ENCODE data around the gene FAM234B. TPM values are rescaled to one million over a fixed set of nuclear protein-coding genes. Genes with fewer than 3 reads are reported as not detected.

The FAM234B gene
- total RNA-seq, 2 donors from 2014 or later: 20.8 to 32.0 TPM

DNA sequence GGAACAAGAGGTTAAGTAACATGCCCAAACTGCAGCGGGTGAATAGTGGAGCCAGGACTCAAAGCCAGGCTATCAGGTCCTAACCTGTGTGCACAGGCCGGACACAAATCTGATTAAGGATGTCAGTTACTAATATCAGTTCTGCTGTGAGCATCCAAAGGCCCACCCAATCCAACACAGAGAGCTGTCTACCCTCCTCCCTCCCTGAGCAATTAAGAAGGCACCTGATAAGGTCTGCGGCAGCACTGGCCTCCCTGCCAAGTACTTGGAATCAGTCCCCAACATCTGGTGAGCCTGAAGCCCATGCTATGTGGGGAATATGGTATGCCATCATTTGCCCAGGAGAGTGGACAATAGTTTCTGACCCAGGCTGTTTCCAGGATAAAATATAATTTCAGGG lies 48.0 kb upstream of the FAM234B start:
- Histone ChIP-seq H3K27ac (ENCODE audit: low read depth, low read length) (no peak overlapping the region), H3K27me3 (ENCODE audit: control insufficient read depth, insufficient read depth, low read length, poor library complexity, severe bottlenecking) (no peaks in the 10 kb centered on the region), H3K36me3 (ENCODE audit: control insufficient read depth, insufficient read depth, low read length) (no peaks in the 10 kb centered on the region), H3K4me1 (ENCODE audit: control insufficient read depth, insufficient read depth, low read length) (peaks cover 4% of the 10 kb centered on the region), H3K9me3 (ENCODE audit: control insufficient read depth, low read length) (no peaks in the 10 kb centered on the region), H3K4me3 (ENCODE audit: low read length) (no peak overlapping the region), H3K9ac (ENCODE audit: extremely low read depth, low read length, poor library complexity, severe bottlenecking) (no peak overlapping the region)
- peaks cover 16% of the 10 kb centered on the region for H3K27me3 Mint-ChIP-seq (ENCODE audit: insufficient read depth)
- H3K9me3 Mint-ChIP-seq: no peaks in the 10 kb centered on the region
- TF ChIP-seq CTCF (conservative IDR thresholded peaks at IDR 0.05): no peak
- no peak overlapping the region for H3K4me3 Mint-ChIP-seq
- H3K27ac Mint-ChIP-seq: no peak overlapping the region
- no peak for DNase-seq
- WGBS, 2 experiments (ENCODE audit: insufficient coverage in 1 of 2, insufficient read length in 1 of 2): 90 to 92% methylated on average over 1 to 3 of the region's 3 CpGs
- H3K36me3 Mint-ChIP-seq (ENCODE audit: low read depth): no peaks in the 10 kb centered on the region
- H3K4me1 Mint-ChIP-seq: peaks cover 26% of the 10 kb centered on the region

DNA sequence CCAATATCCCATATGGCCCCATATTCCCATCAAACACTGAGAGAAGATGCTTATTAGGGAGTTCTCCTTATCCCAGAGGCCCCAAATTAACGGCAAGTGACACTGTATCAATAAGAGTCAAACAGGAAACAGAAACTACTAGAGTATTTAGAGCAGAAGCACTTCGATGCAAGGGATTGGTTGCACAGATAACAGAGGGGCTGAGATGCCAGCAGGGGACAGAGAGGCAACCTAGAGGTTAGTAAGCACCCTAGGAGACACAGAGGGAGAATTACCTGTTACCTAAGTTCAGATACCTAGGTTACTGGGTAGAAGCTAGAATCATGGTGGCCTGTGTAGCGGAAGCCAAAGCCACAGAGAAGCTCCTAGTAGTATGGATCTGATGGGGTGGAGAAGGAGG lies 47.0 kb upstream of the FAM234B start:
- Histone ChIP-seq H3K36me3 (ENCODE audit: control insufficient read depth, insufficient read depth, low read length) (no peaks in the 10 kb centered on the region), H3K4me1 (ENCODE audit: control insufficient read depth, insufficient read depth, low read length) (peaks cover 4% of the 10 kb centered on the region), H3K9ac (ENCODE audit: extremely low read depth, low read length, poor library complexity, severe bottlenecking) (no peak overlapping the region), H3K4me3 (ENCODE audit: low read length) (no peak overlapping the region), H3K27ac (ENCODE audit: low read depth, low read length) (no peak overlapping the region), H3K27me3 (ENCODE audit: control insufficient read depth, insufficient read depth, low read length, poor library complexity, severe bottlenecking) (peaks cover 7% of the 10 kb centered on the region), H3K9me3 (ENCODE audit: control insufficient read depth, low read length) (no peaks in the 10 kb centered on the region)
- 85 to 92% methylated on average over 2 to 3 of the region's 3 CpGs for WGBS, 2 experiments (ENCODE audit: insufficient coverage in 1 of 2, insufficient read length in 1 of 2)
- H3K4me3 Mint-ChIP-seq: no peak overlapping the region
- no peaks in the 10 kb centered on the region for H3K9me3 Mint-ChIP-seq
- no peak for DNase-seq
- H3K27ac Mint-ChIP-seq: no peak overlapping the region
- TF ChIP-seq CTCF (conservative IDR thresholded peaks at IDR 0.05): no peak
- peaks cover 28% of the 10 kb centered on the region for H3K4me1 Mint-ChIP-seq
- no peaks in the 10 kb centered on the region for H3K36me3 Mint-ChIP-seq (ENCODE audit: low read depth)
- H3K27me3 Mint-ChIP-seq (ENCODE audit: insufficient read depth): peaks cover 23% of the 10 kb centered on the region

- Histone ChIP-seq H3K27me3 (ENCODE audit: control insufficient read depth, insufficient read depth, low read length, poor library complexity, severe bottlenecking) (peaks cover 13% of the 10 kb centered on the region), H3K4me3 (ENCODE audit: low read length) (no peak overlapping the region), H3K9ac (ENCODE audit: extremely low read depth, low read length, poor library complexity, severe bottlenecking) (no peak overlapping the region), H3K36me3 (ENCODE audit: control insufficient read depth, insufficient read depth, low read length) (no peaks in the 10 kb centered on the region), H3K4me1 (ENCODE audit: control insufficient read depth, insufficient read depth, low read length) (peaks cover 4% of the 10 kb centered on the region), H3K9me3 (ENCODE audit: control insufficient read depth, low read length) (no peaks in the 10 kb centered on the region), H3K27ac (ENCODE audit: low read depth, low read length) (no peak overlapping the region)
- TF ChIP-seq CTCF (conservative IDR thresholded peaks at IDR 0.05): no peak
- 58 to 64% methylated on average over 2 of the region's 2 CpGs for WGBS, 2 experiments (ENCODE audit: insufficient coverage in 1 of 2, insufficient read length in 1 of 2)
- Mint-ChIP-seq H3K27me3 (ENCODE audit: insufficient read depth) (peaks cover 28% of the 10 kb centered on the region), H3K4me3 (no peak overlapping the region), H3K4me1 (peaks cover 24% of the 10 kb centered on the region), H3K9me3 (no peaks in the 10 kb centered on the region), H3K27ac (no peak overlapping the region), H3K36me3 (ENCODE audit: low read depth) (no peaks in the 10 kb centered on the region)
- DNase-seq: no peak
These were observed 46.4 kb upstream of the FAM234B start for GRCh38 chr12:12997734-12998133.

Measured in endodermal cell (in vitro differentiated cells).